ENCODE results near the gene AMDHD2.

Gene AMDHD2

GRCh38 chr16:2498531-2499253 lies 21.5 kb upstream of the AMDHD2 start:
- in situ Hi-C loops (cut with MboI; ENCODE audit: low sequenced_read_pairs): no loop called here

GRCh38 chr16:2499454-2499853 lies 20.7 kb upstream of the AMDHD2 start:
- in situ Hi-C loops (cut with MboI; ENCODE audit: low sequenced_read_pairs): no loop called here

GRCh38 chr16:2499890-2500429 lies 20.2 kb upstream of the AMDHD2 start:
- in situ Hi-C loops (cut with MboI; ENCODE audit: low sequenced_read_pairs): no loop called here

- in situ Hi-C loops (cut with MboI; ENCODE audit: low sequenced_read_pairs): no loop called here
These were observed 19.7 kb upstream of the AMDHD2 start for GRCh38 chr16:2500430-2500917.

- in situ Hi-C loops (cut with MboI; ENCODE audit: low sequenced_read_pairs): no loop called here
These were observed 19.0 kb upstream of the AMDHD2 start for GRCh38 chr16:2500918-2501750.

GRCh38 chr16:2501946-2502895 lies 17.9 kb upstream of the AMDHD2 start:
- in situ Hi-C loops (cut with MboI; ENCODE audit: low sequenced_read_pairs): no loop called here

- in situ Hi-C loops (cut with MboI; ENCODE audit: low sequenced_read_pairs): no loop called here
These were observed 14.5 kb upstream of the AMDHD2 start for GRCh38 chr16:2505695-2506094.

- in situ Hi-C loops (cut with MboI; ENCODE audit: low sequenced_read_pairs): no loop called here
These were observed 13.0 kb upstream of the AMDHD2 start for GRCh38 chr16:2507052-2507659.

GRCh38 chr16:2507665-2508064 lies 12.5 kb upstream of the AMDHD2 start:
- in situ Hi-C loops (cut with MboI; ENCODE audit: low sequenced_read_pairs): no loop called here

- in situ Hi-C loops (cut with MboI; ENCODE audit: low sequenced_read_pairs): no loop called here
These were observed 11.3 kb upstream of the AMDHD2 start for GRCh38 chr16:2508722-2509400.

- in situ Hi-C loops (cut with MboI; ENCODE audit: low sequenced_read_pairs): no loop called here
These were observed 8.9 kb upstream of the AMDHD2 start for GRCh38 chr16:2511128-2511800.

GRCh38 chr16:2511996-2512734 lies 8.0 kb upstream of the AMDHD2 start:
- in situ Hi-C loops (cut with MboI; ENCODE audit: low sequenced_read_pairs): no loop called here

- in situ Hi-C loops (cut with MboI; ENCODE audit: low sequenced_read_pairs): no loop called here
These were observed 7.3 kb upstream of the AMDHD2 start for GRCh38 chr16:2512735-2513404.

- in situ Hi-C loops (cut with MboI; ENCODE audit: low sequenced_read_pairs): no loop called here
These were observed 6.5 kb upstream of the AMDHD2 start, which contains the start of gene ATP6V0C for GRCh38 chr16:2513405-2514332. Gene ATP6V0C (plus strand): TSS chr16:2513952. CDS start chr16:2514104, 152 bp downstream.

- in situ Hi-C loops (cut with MboI; ENCODE audit: low sequenced_read_pairs): no loop called here
These were observed 5.6 kb upstream of the AMDHD2 start for GRCh38 chr16:2514333-2515179.

Data from HL-60/S4 treated with phorbol 12-myristate 13-acetate at 8.2 ng/mL for 4 days and 3 days (cell line).